ENCODE results near the gene ZFHX3.

DNA sequence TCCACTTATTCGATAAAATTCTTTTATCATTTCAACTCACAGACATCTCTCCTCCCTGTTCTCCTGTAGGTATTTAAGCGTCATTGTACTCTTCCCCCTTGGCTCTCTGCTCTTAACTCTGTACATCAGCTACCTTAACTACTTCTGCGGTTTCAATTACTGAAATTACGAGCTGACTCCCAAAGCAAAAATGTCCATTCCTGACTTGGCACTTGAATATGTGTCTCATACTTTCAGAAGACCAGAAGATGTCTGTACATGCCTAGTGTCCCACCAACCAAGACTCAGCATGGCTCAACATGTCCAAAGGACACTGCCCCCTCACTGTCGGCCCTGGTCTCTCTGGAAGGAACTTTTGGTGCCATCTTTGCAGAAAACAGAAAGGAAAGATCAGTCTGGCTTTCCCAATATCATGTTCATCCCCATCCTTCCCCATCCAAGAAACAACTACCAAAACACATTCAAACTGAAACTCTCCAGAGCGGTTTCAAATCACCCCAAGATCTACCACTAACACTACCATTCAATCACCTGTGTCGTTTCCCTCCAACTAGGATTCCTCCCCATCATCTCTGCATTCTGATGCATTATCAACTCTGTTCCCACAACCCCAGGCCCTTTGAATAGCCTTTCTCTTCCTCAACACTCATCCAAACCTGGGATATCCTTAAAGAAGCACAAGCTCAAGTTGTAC, 74.9 kb downstream of the ZFHX3 start:
- TF ChIP-seq POLR2A (IDR thresholded peaks at IDR 0.05) (no peak), CTCF (IDR thresholded peaks at IDR 0.05) (no peak)

Measured in heart left ventricle (tissue), 13 donors.